GM21737 (cell line): ENCODE results near the gene PTPN18.

ENCODE experiments used
- ATAC-seq: cut with Tn5 transposase; IDR thresholded peaks from one replicate; pipeline ENCODE4 v1.9.1; 2021; ENCODE audit warnings: mild to moderate bottlenecking, moderate library complexity; ENCODE audit not compliant: unreplicated experiment

Gene PTPN18

GRCh38 chr2:130363479-130363878, 7.6 kb downstream of the PTPN18 start:
- no peak for ATAC-seq

GRCh38 chr2:130365075-130365474, 9.2 kb downstream of the PTPN18 start:
- no peak for ATAC-seq

- ATAC-seq: no peak
Observed at GRCh38 chr2:130365963-130366362, 10.1 kb downstream of the PTPN18 start.

- no peak for ATAC-seq
Observed at GRCh38 chr2:130366720-130367119, 10.9 kb downstream of the PTPN18 start.

GRCh38 chr2:130368786-130369185, 12.9 kb downstream of the PTPN18 start:
- ATAC-seq: no peak

- no peak for ATAC-seq
Observed at GRCh38 chr2:130369311-130369964, 13.6 kb downstream of the PTPN18 start.

GRCh38 chr2:130369965-130370341, 14.1 kb downstream of the PTPN18 start:
- no peak for ATAC-seq

- ATAC-seq: no peak
Observed at GRCh38 chr2:130370490-130370889, 14.6 kb downstream of the PTPN18 start.

- peak; percentile 23 for ATAC-seq
Observed at GRCh38 chr2:130371723-130372054, 15.8 kb downstream of the PTPN18 start.

GRCh38 chr2:130372055-130372832, 16.4 kb downstream of the PTPN18 start:
- ATAC-seq: peak; percentile 74

- ATAC-seq: peak; percentile 2
Observed at GRCh38 chr2:130372833-130373807, 17.3 kb downstream of the PTPN18 start.

- ATAC-seq: no peak
Observed at GRCh38 chr2:130373808-130374365, 18.0 kb downstream of the PTPN18 start.

GRCh38 chr2:130374587-130375290, 18.9 kb downstream of the PTPN18 start:
- ATAC-seq: no peak

- ATAC-seq: no peak
Observed at GRCh38 chr2:130375291-130376266, 19.7 kb downstream of the PTPN18 start.

GRCh38 chr2:130376433-130377293, 20.8 kb downstream of the PTPN18 start:
- peak; percentile 48 for ATAC-seq

GRCh38 chr2:130377491-130377890, 21.6 kb downstream of the PTPN18 start:
- ATAC-seq: no peak

- no peak for ATAC-seq
Observed at GRCh38 chr2:130378206-130378897, 22.5 kb downstream of the PTPN18 start.

GRCh38 chr2:130378898-130379214, 23.0 kb downstream of the PTPN18 start:
- no peak for ATAC-seq
